ENCODE measurements around the gene PRKAR2B.

Gene PRKAR2B

GRCh38 chr7:107164092-107164491, 119.6 kb downstream of the PRKAR2B start:
- no peak for DNase-seq

- DNase-seq, result no peak
Measured at GRCh38 chr7:107165341-107165740, 120.8 kb downstream of the PRKAR2B start.

DNA sequence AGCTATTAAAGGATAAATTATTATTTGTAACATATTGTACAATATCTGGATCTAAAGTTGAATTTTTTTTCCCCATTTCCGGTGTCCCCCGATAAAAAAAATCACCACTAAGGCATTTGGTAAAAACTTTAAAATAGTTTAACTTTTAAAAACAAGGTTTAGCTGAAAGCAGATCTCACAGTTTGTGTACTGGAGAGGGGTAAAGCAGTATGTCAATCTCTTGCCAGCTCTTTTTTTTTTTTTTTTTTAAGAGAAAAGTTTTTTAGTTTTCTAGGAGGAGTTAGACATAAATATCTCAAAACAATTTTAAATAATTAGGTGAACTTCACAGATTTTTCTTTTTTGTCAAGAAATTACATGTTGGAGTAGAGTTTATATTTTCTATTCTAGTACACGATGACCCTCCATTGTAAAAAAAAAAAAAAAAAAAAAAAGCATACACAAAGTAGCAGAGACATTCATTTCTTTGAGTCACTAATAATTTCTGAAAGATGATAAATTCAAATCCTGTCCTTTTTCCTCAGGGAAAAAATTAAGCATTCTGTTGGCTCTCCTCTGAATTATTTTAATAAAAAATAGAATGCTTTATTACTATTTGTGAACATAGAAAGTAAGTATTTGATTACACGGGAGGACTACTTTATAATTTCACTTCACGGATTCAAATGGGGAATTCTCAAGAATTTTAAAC, 122.4 kb downstream of the PRKAR2B start:
- DNase-seq, result peak; percentile 48

DNA sequence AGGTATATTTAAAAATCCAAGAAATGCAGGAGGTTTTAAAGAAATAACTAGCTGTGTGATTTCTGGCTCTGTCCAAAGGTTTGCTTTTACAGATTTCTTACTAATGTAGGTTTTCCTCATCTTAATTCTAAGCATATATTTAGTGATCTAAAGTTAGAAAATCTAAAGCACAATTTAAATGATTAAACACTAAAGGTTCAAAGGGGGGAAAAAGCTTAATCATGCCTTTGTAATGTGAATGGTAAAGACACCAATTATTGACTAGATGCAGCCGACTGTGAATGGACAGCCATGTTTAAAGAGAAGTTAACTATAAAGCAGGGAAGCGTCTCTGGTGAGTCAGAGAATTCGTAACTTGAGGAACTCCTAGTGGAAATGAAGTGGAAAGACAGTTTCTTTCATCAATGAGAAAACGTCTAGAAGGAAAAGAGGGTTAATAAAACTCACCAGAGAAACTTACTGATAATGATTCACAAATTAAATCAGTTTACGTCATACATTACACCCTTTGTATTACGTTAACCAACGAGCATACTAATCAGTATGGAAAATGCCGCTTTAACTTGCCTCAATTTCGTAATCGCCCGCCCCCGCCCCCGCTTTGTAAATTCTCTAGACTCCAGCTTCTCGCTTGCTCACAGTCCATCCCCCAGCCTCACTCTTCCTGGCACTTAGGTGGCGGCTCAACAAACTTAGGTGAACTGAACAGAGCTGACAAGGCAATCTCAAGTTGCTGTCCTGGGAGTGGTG, 123.2 kb downstream of the PRKAR2B start:
- DNase-seq, result peak; percentile 91

DNA sequence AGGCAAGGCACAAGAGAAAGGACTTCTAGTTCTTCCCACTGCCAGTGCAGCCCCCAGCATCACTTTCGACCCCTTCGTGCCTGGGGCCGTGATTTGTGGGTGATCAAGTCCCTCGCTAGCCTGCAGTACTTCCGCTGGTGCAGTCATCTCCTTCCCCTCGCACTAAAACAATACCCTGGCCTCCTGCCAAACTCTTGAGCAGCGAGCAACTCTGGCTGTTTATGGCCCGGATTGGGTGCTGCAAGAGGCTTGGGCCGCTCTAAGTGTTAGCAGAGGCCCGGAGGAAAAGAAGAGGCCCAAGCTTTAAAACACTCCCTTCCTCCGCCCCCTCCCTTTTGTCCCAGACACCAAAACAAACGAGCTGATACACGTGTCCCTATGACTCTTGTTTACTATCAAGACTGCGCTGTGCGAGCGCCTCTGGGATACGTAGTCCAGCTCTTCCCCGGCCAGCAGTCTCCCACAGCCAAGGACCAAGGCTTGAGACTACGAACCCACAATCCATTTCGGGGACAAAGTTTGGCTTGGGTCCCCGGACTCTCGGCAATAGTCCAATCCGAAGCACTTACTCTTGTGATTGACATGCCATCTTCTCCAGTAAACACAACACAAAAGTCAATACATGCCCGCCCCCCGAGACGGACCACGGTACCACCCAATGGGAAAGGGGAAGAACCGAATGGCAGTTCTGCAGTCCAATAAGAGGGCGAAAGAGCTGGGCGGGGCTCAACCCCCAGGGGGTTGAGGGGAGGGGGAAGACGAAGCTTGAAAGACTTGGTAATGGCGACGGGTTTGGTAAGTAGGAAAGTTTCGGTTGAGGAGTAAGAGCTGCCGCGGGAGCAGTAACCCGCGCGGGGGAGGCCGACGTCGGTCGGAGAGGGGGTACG, 124.0 kb downstream of the PRKAR2B start, which contains the start of gene HBP1:
Gene HBP1 (plus strand): TSS at position 771 of the 887 bp plus-strand sequence. CDS start 10,891 bp downstream, outside the sequence.
- peak; percentile 100 for DNase-seq

GRCh38 chr7:107169120-107170050, 124.9 kb downstream of the PRKAR2B start:
- peak; percentile 98 for DNase-seq

GRCh38 chr7:107170051-107170915, 125.8 kb downstream of the PRKAR2B start:
- no peak for DNase-seq

GRCh38 chr7:107171496-107171895, 127.0 kb downstream of the PRKAR2B start:
- no peak for DNase-seq

GRCh38 chr7:107172276-107173032, 127.9 kb downstream of the PRKAR2B start:
- DNase-seq, result no peak

- DNase-seq, result no peak
Measured at GRCh38 chr7:107173191-107173590, 128.7 kb downstream of the PRKAR2B start.

DNA sequence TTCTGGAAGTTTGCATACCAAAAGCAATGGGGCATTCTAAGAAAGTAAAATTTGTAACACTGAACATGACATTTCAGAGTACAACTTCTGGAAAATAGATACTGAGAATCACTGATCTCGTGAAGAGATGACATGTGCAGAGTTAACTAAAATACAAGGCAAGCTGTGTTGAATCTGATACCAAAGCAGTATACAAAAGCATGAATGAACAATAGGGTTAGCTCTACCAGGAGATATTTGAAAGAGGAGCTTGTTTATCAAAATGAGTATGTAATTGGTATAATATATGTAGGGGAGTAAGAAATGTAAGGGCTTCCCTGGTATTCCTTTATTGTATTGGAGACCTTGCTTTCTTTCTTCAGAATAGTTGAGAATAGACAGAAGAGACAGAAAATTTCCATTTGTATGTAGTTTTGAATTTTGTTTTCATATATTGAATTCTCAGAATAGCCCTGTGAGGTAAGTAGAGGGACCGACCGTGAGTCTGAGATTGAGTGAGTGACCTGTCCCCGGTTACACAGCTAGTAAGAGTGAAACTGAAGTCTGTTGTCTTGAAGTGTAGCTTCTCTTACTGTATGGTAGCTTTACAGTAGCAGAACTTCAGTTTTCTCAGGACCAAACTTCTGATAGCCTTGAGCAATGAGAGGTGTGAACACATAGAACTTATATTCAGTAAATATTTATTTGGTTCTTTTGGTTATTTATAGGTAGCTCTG, 129.3 kb downstream of the PRKAR2B start:
- DNase-seq, result no peak

DNA sequence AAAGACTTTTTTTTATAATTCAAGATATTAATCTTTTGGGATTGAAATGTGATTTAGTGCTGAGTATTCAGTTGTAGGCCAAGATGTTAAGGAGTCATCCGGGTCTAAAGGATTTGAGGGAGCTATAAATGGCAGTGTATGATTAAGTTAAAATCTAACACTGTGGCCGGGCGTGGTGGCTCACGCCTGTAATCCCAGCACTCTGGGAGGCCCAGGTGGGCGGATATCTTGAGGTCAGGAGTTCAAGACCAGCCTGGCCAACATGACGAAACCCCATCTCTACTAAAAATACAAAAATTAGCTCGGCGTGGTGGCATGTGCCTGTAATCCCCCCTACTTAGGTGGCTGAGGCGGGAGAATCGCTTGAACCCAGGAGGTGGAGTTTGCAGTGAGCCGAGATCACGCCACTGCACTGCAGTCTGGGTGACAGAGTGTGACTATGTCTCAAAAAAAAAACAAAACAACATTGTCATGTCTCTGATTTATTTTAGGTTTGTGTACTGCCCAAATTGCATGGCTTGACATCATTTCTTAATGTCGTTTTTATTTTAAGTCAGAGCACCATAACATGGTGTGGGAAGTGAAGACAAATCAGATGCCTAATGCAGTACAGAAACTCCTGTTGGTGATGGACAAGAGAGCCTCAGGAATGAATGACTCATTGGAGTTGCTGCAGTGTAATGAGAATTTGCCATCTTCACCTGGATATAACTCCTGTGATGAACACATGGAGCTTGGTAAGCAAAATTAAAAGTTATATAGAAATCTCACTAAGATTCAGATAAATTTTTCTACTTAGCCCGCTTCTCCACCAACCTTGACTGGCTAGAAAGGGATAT, 135.0 kb downstream of the PRKAR2B start:
- no peak for DNase-seq

DNA sequence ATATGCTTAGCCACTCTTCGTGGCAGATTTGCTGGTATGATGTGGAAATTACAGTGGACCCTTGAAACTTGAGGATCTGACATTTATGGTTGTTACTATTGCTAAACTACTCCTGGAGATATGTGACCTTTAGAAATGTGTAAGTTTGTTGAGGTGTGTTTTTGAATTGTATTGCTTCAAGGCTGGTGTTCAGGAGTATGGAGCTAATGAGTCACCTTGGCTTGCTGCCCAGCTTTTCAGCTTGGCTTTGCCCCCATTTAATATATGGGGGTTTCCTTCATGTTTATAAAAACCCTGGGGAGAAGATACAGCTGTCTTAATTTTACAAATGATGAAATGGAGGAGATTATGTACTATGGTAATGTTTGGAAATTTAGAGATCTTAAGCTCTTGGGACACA, 135.9 kb downstream of the PRKAR2B start:
- peak; percentile 30 for DNase-seq

- no peak for DNase-seq
Measured at GRCh38 chr7:107181172-107181571, 136.7 kb downstream of the PRKAR2B start.

DNA sequence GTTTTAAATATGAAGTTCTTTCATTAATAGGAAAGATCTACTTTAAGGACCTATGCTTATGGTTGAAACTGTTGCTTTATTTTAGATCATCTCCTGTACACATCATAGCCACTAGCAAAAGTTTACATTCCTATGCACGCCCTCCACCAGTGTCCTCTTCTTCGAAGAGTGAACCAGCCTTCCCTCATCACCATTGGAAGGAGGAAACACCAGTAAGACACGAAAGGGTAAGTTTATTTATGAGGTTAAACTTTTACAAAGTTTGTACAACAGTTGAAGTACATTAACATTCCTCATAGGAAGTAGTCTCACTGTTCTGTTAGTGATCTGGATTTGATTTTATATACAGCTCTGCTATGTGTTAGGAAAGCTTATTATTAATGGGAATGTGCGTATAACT, 141.2 kb downstream of the PRKAR2B start:
- DNase-seq, result no peak

DNA sequence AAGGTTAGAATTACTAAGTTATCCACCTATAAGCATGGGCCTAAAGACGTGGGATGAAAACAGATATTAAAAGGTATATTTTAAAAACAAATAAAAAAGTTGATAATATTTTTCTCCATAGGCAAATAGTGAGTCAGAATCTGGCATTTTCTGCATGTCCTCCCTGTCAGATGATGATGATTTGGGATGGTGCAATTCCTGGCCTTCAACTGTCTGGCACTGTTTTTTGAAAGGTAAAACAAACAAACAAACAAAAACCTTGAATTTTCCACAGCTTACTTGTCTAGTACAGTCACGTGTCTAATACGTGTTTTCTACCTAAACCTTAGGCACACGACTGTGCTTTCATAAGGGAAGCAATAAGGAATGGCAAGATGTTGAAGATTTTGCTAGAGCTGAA, 141.7 kb downstream of the PRKAR2B start:
- no peak for DNase-seq

- no peak for DNase-seq
Measured at GRCh38 chr7:107187774-107188173, 143.3 kb downstream of the PRKAR2B start.

DNA sequence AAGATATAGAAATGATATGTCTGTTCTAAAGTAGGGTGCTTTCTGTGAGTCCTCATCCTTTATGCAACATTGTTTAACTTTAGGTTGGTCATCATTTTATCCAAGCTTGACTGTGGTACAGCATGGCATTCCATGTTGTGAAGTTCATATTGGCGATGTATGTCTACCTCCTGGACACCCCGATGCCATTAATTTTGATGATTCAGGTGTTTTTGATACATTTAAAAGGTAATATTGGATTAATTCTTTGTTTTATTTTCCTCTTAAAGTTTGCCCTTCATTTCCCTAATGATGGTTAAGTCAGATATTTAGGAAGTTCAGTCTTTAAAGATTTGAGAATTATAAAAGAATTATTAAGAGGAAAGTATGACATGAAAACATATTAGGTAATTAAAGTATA, 145.6 kb downstream of the PRKAR2B start:
- no peak for DNase-seq

GRCh38 chr7:107194052-107194451, 149.5 kb downstream of the PRKAR2B start:
- DNase-seq, result no peak
